Measurements from ENCODE around the gene CCDC154.

CCDC154 gene

DNA sequence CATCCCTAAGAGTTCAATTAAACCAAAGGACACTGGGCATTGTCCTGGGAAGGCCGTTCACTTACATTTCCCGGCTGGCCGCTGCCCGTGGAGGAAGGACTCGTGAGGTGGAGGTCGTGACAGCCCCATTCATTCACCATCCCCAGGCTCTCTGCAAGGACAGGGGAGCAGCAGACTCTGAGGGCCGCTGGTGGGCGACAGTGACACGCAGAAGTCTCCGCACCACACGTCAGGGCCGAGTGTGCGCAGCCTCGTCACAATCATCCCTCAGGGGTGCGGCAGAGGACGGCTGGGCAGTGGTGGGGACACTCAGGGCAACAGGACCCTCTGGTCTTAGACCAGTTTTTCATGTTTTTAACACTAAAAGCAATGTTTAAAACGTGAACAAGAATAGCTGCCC, 51.5 kb downstream of the CCDC154 start:
- H3K36me3 ChIP-seq (ENCODE audit: insufficient read depth, low read length) = peaks cover 11% of the 10 kb centered on the region; the same call in 1 of the 2 replicates

DNA sequence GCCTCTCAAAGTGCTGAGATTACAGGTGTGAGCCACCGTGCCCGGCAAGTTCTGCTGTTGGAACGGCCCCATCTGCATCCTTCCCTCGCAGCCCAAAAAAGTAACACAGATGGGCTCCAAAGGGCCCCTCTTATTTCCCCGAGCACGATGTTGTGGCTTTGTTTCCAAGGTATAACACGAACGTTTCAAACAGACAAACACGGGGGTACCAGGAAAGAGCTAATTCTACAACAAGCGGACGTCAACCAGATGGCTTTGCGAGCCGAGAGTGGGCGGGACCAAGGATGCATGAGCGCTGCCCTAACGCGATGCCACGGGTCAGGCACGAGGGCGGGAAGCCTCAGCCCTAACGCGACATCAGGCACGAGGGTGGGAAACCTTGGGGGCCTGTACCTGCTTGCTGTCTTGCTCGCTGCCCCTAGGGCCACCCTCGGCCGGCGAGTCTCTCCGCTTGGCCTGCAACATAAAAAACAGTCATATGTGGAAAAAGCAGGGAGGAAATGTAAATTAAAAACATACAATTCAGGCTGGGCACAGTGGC, 54.0 kb downstream of the CCDC154 start:
- WGBS = 92% methylated on average over 28 of the region's 28 CpGs
- peaks cover 11% of the 10 kb centered on the region; the same call in 1 of the 2 replicates for H3K36me3 ChIP-seq (ENCODE audit: insufficient read depth, low read length)
- no peak overlapping the region for H3K9ac ChIP-seq (ENCODE audit: low read depth, low read length)
- H3K4me1 ChIP-seq (ENCODE audit: insufficient read depth, low read length) = no peaks in the 10 kb centered on the region
- no peak overlapping the region for H3K4me3 ChIP-seq (ENCODE audit: low read length)
- no peaks in the 10 kb centered on the region for H3K9me3 ChIP-seq (ENCODE audit: insufficient read depth, low read depth, low read length)
- H3K27ac ChIP-seq (ENCODE audit: low read depth, low read length) = no peak overlapping the region
- no peaks in the 10 kb centered on the region for H3K27me3 ChIP-seq (ENCODE audit: insufficient read depth, low read length)

More for the DNA sequence above, 51.5 kb downstream of the CCDC154 start:
- H3K9me3 ChIP-seq (ENCODE audit: insufficient read depth, low read depth, low read length) = no peaks in the 10 kb centered on the region
- no peak overlapping the region for H3K9ac ChIP-seq (ENCODE audit: low read depth, low read length)
- no peaks in the 10 kb centered on the region for H3K27me3 ChIP-seq (ENCODE audit: insufficient read depth, low read length)
- WGBS = 95% methylated on average over 17 of the region's 17 CpGs
- H3K4me1 ChIP-seq (ENCODE audit: insufficient read depth, low read length) = no peaks in the 10 kb centered on the region
- H3K27ac ChIP-seq (ENCODE audit: low read depth, low read length) = no peak overlapping the region
- no peak overlapping the region for H3K4me3 ChIP-seq (ENCODE audit: low read length)

DNA sequence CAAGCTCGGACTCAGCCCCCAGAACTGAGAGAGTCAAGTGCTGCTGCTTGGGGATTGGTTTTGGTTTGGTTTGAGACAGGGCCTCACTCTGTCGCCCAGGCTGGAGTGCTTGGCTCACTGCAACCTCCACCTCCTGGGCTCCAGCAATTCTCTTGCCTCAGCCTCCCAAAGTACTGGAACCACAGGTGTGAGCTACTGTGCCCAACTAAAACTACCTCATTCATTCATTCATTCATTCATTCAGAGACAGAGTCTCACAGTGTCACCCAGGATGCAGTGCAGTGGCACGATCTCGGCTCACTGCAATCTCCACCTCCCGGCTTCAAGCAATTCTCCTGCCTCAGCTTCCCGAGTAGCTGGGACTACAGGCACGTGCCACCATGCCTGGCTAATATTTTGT, 54.6 kb downstream of the CCDC154 start:
- Histone ChIP-seq H3K9me3 (ENCODE audit: insufficient read depth, low read depth, low read length) (no peaks in the 10 kb centered on the region), H3K27me3 (ENCODE audit: insufficient read depth, low read length) (no peaks in the 10 kb centered on the region), H3K4me3 (ENCODE audit: low read length) (no peak overlapping the region), H3K36me3 (ENCODE audit: insufficient read depth, low read length) (peaks cover 11% of the 10 kb centered on the region; the same call in 1 of the 2 replicates), H3K27ac (ENCODE audit: low read depth, low read length) (no peak overlapping the region), H3K9ac (ENCODE audit: low read depth, low read length) (no peak overlapping the region), H3K4me1 (ENCODE audit: insufficient read depth, low read length) (no peaks in the 10 kb centered on the region)
- WGBS = 91% methylated on average over 7 of the region's 7 CpGs

DNA sequence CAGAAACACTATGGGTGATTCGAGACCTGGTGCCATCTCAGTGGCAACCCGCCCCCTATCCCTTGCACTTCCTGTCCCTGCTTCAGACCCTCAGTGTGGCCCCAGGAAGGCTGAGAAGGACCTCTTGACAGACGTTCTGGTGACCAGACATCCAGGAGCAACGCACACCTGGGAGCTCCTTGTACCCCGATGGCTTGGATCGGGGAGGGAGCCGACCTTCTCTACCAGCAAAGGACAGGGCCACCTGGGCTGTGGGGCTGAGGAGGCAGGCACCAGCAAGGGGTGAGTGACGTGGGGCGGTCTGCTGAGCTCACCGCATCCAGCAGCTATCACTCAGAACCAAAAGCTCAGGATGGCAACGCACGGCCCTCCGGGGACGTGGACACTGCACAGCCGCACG, 57.0 kb downstream of the CCDC154 start:
- Histone ChIP-seq H3K27ac (ENCODE audit: low read depth, low read length) (no peak overlapping the region), H3K27me3 (ENCODE audit: insufficient read depth, low read length) (no peaks in the 10 kb centered on the region), H3K4me3 (ENCODE audit: low read length) (no peak overlapping the region), H3K36me3 (ENCODE audit: insufficient read depth, low read length) (peaks cover 9% of the 10 kb centered on the region; the same call in 1 of the 2 replicates), H3K9ac (ENCODE audit: low read depth, low read length) (no peak overlapping the region), H3K4me1 (ENCODE audit: insufficient read depth, low read length) (no peaks in the 10 kb centered on the region), H3K9me3 (ENCODE audit: insufficient read depth, low read depth, low read length) (no peaks in the 10 kb centered on the region)
- 93% methylated on average over 16 of the region's 16 CpGs for WGBS

DNA sequence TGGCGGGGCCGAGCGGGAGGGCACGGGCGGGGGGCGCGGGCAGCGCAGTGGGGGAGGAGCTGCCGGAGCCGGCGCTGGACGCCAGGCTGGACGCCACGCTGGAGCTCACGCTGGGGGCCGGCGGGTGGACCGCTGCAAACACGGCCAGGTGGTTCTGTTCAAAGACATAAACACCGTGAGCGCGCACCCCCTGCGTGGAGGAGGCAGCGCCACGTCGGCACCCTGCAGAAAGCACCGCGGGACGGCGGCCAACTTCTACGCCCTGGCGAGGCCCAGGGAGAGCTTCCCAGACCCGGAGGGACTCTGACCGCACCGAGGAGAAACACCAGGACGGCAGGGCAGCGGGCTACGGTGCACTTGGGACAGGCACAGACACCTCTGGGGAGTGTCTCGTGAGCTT, 59.1 kb downstream of the CCDC154 start:
- H3K4me3 ChIP-seq (ENCODE audit: low read length) = no peak overlapping the region
- peaks cover 12% of the 10 kb centered on the region; the same call in 1 of the 2 replicates for H3K36me3 ChIP-seq (ENCODE audit: insufficient read depth, low read length)
- no peak overlapping the region for H3K9ac ChIP-seq (ENCODE audit: low read depth, low read length)
- 0 out of 2 replicates have a peak, but pooled peaks cover under 1% of the 10 kb centered on the region for H3K4me1 ChIP-seq (ENCODE audit: insufficient read depth, low read length)
- H3K9me3 ChIP-seq (ENCODE audit: insufficient read depth, low read depth, low read length) = no peaks in the 10 kb centered on the region
- WGBS = 95% methylated on average over 39 of the region's 39 CpGs
- no peaks in the 10 kb centered on the region for H3K27me3 ChIP-seq (ENCODE audit: insufficient read depth, low read length)
- no peak overlapping the region for H3K27ac ChIP-seq (ENCODE audit: low read depth, low read length)
